T-cell (primary cell): Measurements from ENCODE around the gene ORM2. TPM values are rescaled to one million over a fixed set of nuclear protein-coding genes. Genes with fewer than 3 reads are reported as not detected.

Experiments used
- ATAC-seq, 4 experiments: fragments of 200-7000 bp in 3 of 4; fragments of 150-1000 bp in 1 of 4; cut with Tn5 transposase; replicated peaks in 1 of 4; 1 replicate in 3 of 4; 2 replicates in 1 of 4; pipeline ENCODE4 v1.10.0; 2021; ENCODE audit warnings: moderate library complexity in 3 of 4, mild to moderate bottlenecking in 2 of 4, moderate number of reproducible peaks in 1 of 4
- CTCF ChIA-PET, 2 donors: fragments of 300-600 bp; sonication (Branson Sonifier 250); formaldehyde crosslinking; loops; one replicate each; lab custom pipeline; 2022; ENCODE audit warnings: antibody characterized with exemption in 2 of 2; lab: Charles Lee
- POLR2A ChIA-PET, 2 donors: fragments of 300-600 bp; sonication (Branson Sonifier 250); formaldehyde crosslinking; loops; one replicate each; lab custom pipeline; 2022; ENCODE audit warnings: antibody characterized with exemption in 2 of 2; lab: Charles Lee
- DNase-seq, 35 experiments: peaks; one replicate each; pipeline versions ENCODE4 v3.0.0 to v3.0.0-alpha.2; 2013 to 2023
- H3K27ac ChIP-seq: one replicate; pipeline ENCODE4 v1.5.1; 2013; ENCODE audit warnings: low read length
- H3K27me3 ChIP-seq, 2 experiments: replicated peaks in 1 of 2; 1 replicate in 1 of 2; 2 replicates in 1 of 2; pipeline versions ENCODE4 v1.6.1 to v1.7.0; 2013; ENCODE audit warnings: low read length in 1 of 2, mixed read lengths in 1 of 2; ENCODE audit not compliant: control insufficient read depth in 2 of 2, insufficient read depth in 2 of 2; ENCODE audit errors: extremely low read depth in 1 of 2
- H3K36me3 ChIP-seq, 2 donors: 1 replicate in 1 of 2; 2 replicates in 1 of 2; pipeline versions ENCODE4 v1.6.1 to v1.7.0; 2013; ENCODE audit warnings: low read length in 1 of 2; ENCODE audit not compliant: control insufficient read depth in 2 of 2, insufficient read depth in 1 of 2; ENCODE audit errors: extremely low read depth in 1 of 2
- H3K4me1 ChIP-seq, 2 experiments: 1 replicate in 1 of 2; 2 replicates in 1 of 2; pipeline versions ENCODE4 v1.6.1 to v1.7.0; 2013; ENCODE audit warnings: low read length in 2 of 2, mixed read lengths in 1 of 2; ENCODE audit not compliant: insufficient read depth in 2 of 2, control insufficient read depth in 1 of 2; ENCODE audit errors: extremely low read depth in 1 of 2
- H3K4me3 ChIP-seq, 2 donors: 1 replicate in 1 of 2; 2 replicates in 1 of 2; pipeline versions ENCODE4 v1.5.1 to v1.7.0; 2013; ENCODE audit warnings: mild to moderate bottlenecking in 2 of 2, low read length in 1 of 2, moderate library complexity in 1 of 2; ENCODE audit not compliant: control insufficient read depth in 1 of 2; ENCODE audit errors: extremely low read depth in 1 of 2
- H3K9me3 ChIP-seq: 2 replicates; pipeline ENCODE4 v1.7.0; 2013
- H3K27ac Mint-ChIP-seq, 2 donors: one replicate each; pipeline ENCODE4 v1.8.0; 2020 to 2021; ENCODE audit warnings: mild to moderate bottlenecking in 2 of 2, mixed read lengths in 2 of 2
- H3K27me3 Mint-ChIP-seq, 2 donors: one replicate each; pipeline ENCODE4 v1.8.0; 2021 to 2022; ENCODE audit warnings: mixed read lengths in 2 of 2
- H3K36me3 Mint-ChIP-seq: one replicate; pipeline ENCODE4 v1.8.0; 2021; ENCODE audit warnings: mixed read lengths
- H3K4me1 Mint-ChIP-seq, 3 donors: one replicate each; pipeline ENCODE4 v1.8.0; 2020 to 2022; ENCODE audit warnings: mixed read lengths in 3 of 3, mild to moderate bottlenecking in 1 of 3
- H3K4me3 Mint-ChIP-seq, 3 donors: one replicate each; pipeline ENCODE4 v1.8.0; 2020 to 2022; ENCODE audit warnings: mild to moderate bottlenecking in 3 of 3, mixed read lengths in 3 of 3, moderate library complexity in 3 of 3
- H3K9me3 Mint-ChIP-seq, 3 donors: one replicate each; pipeline ENCODE4 v1.8.0; 2020 to 2022; ENCODE audit warnings: mixed read lengths in 3 of 3
- WGBS: methylation state at CpG from one replicate; pipeline ENCODE4 v1.1.5; 2013; ENCODE audit warnings: missing lambda C conversion rate; ENCODE audit not compliant: insufficient coverage; 5-methylcytosine and 5-hydroxymethylcytosine counted together
- total RNA-seq, 35 experiments: library from RNA in 6 of 35; stranded (reverse) in 6 of 35; fragments of 120-200 nt in 1 of 35; gene quantifications; one replicate each; pipeline versions ENCODE4 v1.2.1 to v1.2.4 and lab custom pipeline; 2013 to 2026

ORM2 gene
- total RNA-seq, 5 donors from 2014 or later (not counting 1 experiment from before 2014, with no cell fraction given), result 1.4 to 2.2 (median 1.8) TPM; not detected in 2

- 95% methylated on average over 4 of the region's 6 CpGs for WGBS
- no peaks in the 10 kb centered on the region for H3K27me3 Mint-ChIP-seq
- Histone ChIP-seq H3K27me3 (no peaks in the 10 kb centered on the region), H3K9me3 (no peaks in the 10 kb centered on the region), H3K4me1 (peaks cover 3 to 61% of the 10 kb centered on the region in 2 experiments), H3K27ac (no peak overlapping the region), H3K36me3 (peaks cover 34 to 91% of the 10 kb centered on the region in 2 donors), H3K4me3 (no peak overlapping the region)
- ChIA-PET POLR2A (no interaction called here), CTCF (interaction anchor here in 1 of 2 donors (0.6 kb wide), 1 partner anchor 43 kb away, joined by 4 read pairs; no protein-coding TSS in a partner anchor)
- ATAC-seq (peak in 1 of 4 experiments; percentile 14), DNase-seq (no peak)
- H3K4me3 Mint-ChIP-seq, result no peak overlapping the region
- H3K36me3 Mint-ChIP-seq, result peaks cover 51% of the 10 kb centered on the region
- H3K9me3 Mint-ChIP-seq, result no peaks in the 10 kb centered on the region
- H3K4me1 Mint-ChIP-seq, result peaks cover 52 to 55% (median 55%) of the 10 kb centered on the region in 3 donors
- H3K27ac Mint-ChIP-seq, result peak overlapping the region in 1 of 2 donors; percentile 93
Measured at GRCh38 chr9:114355821-114356220, 26.2 kb downstream of the ORM2 start.

GRCh38 chr9:114356792-114357191, 27.1 kb downstream of the ORM2 start:
- peaks cover 59 to 60% (median 59%) of the 10 kb centered on the region in 3 donors for H3K4me1 Mint-ChIP-seq
- H3K4me1 ChIP-seq, result peaks cover 3 to 61% of the 10 kb centered on the region in 2 experiments
- no peak overlapping the region for H3K4me3 ChIP-seq
- H3K36me3 Mint-ChIP-seq, result peaks cover 58% of the 10 kb centered on the region
- no peaks in the 10 kb centered on the region for H3K9me3 ChIP-seq
- no peaks in the 10 kb centered on the region for H3K9me3 Mint-ChIP-seq
- no peak for DNase-seq
- no peaks in the 10 kb centered on the region for H3K27me3 Mint-ChIP-seq
- H3K27ac Mint-ChIP-seq, result peak overlapping the region; percentile 81 to 93
- H3K27ac ChIP-seq, result no peak overlapping the region
- no peak overlapping the region for H3K4me3 Mint-ChIP-seq
- ATAC-seq, result no peak
- CTCF ChIA-PET, result no interaction called here
- 100% methylated on average over 4 of the region's 6 CpGs for WGBS
- POLR2A ChIA-PET, result interaction anchor here (0.6 kb wide), 2 partner anchors 25 to 39 kb away, joined by 3 to 4 read pairs; no protein-coding TSS in a partner anchor
- H3K36me3 ChIP-seq, result peaks cover 37 to 91% of the 10 kb centered on the region in 2 donors
- no peaks in the 10 kb centered on the region for H3K27me3 ChIP-seq

GRCh38 chr9:114357360-114357759, 27.7 kb downstream of the ORM2 start:
- no peak overlapping the region for H3K27ac ChIP-seq

GRCh38 chr9:114357911-114358328, 28.3 kb downstream of the ORM2 start:
- no peaks in the 10 kb centered on the region for H3K9me3 Mint-ChIP-seq
- Histone ChIP-seq H3K36me3 (peaks cover 37 to 91% of the 10 kb centered on the region in 2 donors), H3K9me3 (no peaks in the 10 kb centered on the region), H3K27me3 (no peaks in the 10 kb centered on the region), H3K27ac (peak overlapping the region; percentile 32), H3K4me1 (peaks cover under 1 to 63% of the 10 kb centered on the region in 2 experiments), H3K4me3 (no peak overlapping the region)
- peaks cover 57 to 60% (median 58%) of the 10 kb centered on the region in 3 donors for H3K4me1 Mint-ChIP-seq
- ChIA-PET POLR2A (no interaction called here), CTCF (no interaction called here)
- H3K36me3 Mint-ChIP-seq, result peaks cover 58% of the 10 kb centered on the region
- DNase-seq, result no peak
- peak overlapping the region; percentile 45 to 93 for H3K27ac Mint-ChIP-seq
- H3K4me3 Mint-ChIP-seq, result no peak overlapping the region
- 97% methylated on average over 7 of the region's 9 CpGs for WGBS
- H3K27me3 Mint-ChIP-seq, result no peaks in the 10 kb centered on the region
- ATAC-seq, result no peak

More at GRCh38 chr9:114357360-114357759, 27.7 kb downstream of the ORM2 start:
- peak overlapping the region; percentile 45 to 93 for H3K27ac Mint-ChIP-seq
- H3K4me1 Mint-ChIP-seq, result peaks cover 56 to 60% (median 58%) of the 10 kb centered on the region in 3 donors
- POLR2A ChIA-PET, result no interaction called here
- 86% methylated on average over 1 of the region's 6 CpGs for WGBS
- Histone ChIP-seq H3K4me3 (no peak overlapping the region), H3K4me1 (peaks cover 3 to 62% of the 10 kb centered on the region in 2 experiments), H3K27me3 (no peaks in the 10 kb centered on the region), H3K36me3 (peaks cover 37 to 91% of the 10 kb centered on the region in 2 donors), H3K9me3 (no peaks in the 10 kb centered on the region)
- no peaks in the 10 kb centered on the region for H3K27me3 Mint-ChIP-seq
- peaks cover 58% of the 10 kb centered on the region for H3K36me3 Mint-ChIP-seq
- H3K9me3 Mint-ChIP-seq, result no peaks in the 10 kb centered on the region
- CTCF ChIA-PET, result no interaction called here
- no peak for DNase-seq
- ATAC-seq, result no peak
- H3K4me3 Mint-ChIP-seq, result no peak overlapping the region

- POLR2A ChIA-PET, result interaction anchor here in 1 of 2 donors (0.6 kb wide), 1 partner anchor 14 kb away, joined by 6 read pairs; no protein-coding TSS in a partner anchor
- Histone ChIP-seq H3K4me3 (no peak overlapping the region), H3K4me1 (peaks cover 19 to 78% of the 10 kb centered on the region in 2 experiments), H3K27ac (peak overlapping the region; percentile 16), H3K36me3 (peaks cover 32 to 98% of the 10 kb centered on the region in 2 donors), H3K27me3 (no peaks in the 10 kb centered on the region), H3K9me3 (no peaks in the 10 kb centered on the region)
- CTCF ChIA-PET, result no interaction called here
- H3K36me3 Mint-ChIP-seq, result peaks cover 76% of the 10 kb centered on the region
- ATAC-seq (no peak), DNase-seq (no peak)
- no peak overlapping the region for H3K4me3 Mint-ChIP-seq
- no peaks in the 10 kb centered on the region for H3K9me3 Mint-ChIP-seq
- H3K27me3 Mint-ChIP-seq, result no peaks in the 10 kb centered on the region
- H3K27ac Mint-ChIP-seq, result peak overlapping the region; percentile 92 to 93
- 100% methylated on average over 1 of the region's 7 CpGs for WGBS
- H3K4me1 Mint-ChIP-seq, result peaks cover 68 to 71% (median 69%) of the 10 kb centered on the region in 3 donors
Measured at GRCh38 chr9:114359801-114360200, 30.1 kb downstream of the ORM2 start.

GRCh38 chr9:114361542-114361941, 31.9 kb downstream of the ORM2 start:
- no peaks in the 10 kb centered on the region for H3K9me3 ChIP-seq
- ChIA-PET CTCF (no interaction called here), POLR2A (interaction anchor here in 1 of 2 donors (0.5 to 0.6 kb wide), 2 partner anchors 13 to 26 kb away, joined by 3 read pairs; partner anchors contain the start of gene AKNA)

More at GRCh38 chr9:114361542-114361941, 31.9 kb downstream of the ORM2 start:
- Mint-ChIP-seq H3K27ac (peak overlapping the region; percentile 92 to 93), H3K9me3 (no peaks in the 10 kb centered on the region), H3K27me3 (no peaks in the 10 kb centered on the region), H3K4me1 (peaks cover 78 to 82% (median 78%) of the 10 kb centered on the region in 3 donors), H3K36me3 (peaks cover 74% of the 10 kb centered on the region), H3K4me3 (peak overlapping the region in 2 of 3 donors; percentile 17 to 26)
- H3K27ac ChIP-seq, result peak overlapping the region; percentile 79
- no peak overlapping the region for H3K4me3 ChIP-seq
- peaks cover 30 to 97% of the 10 kb centered on the region in 2 donors for H3K36me3 ChIP-seq
- H3K27me3 ChIP-seq, result no peaks in the 10 kb centered on the region
- no peak for ATAC-seq
- no peak for DNase-seq
- peaks cover 30 to 85% of the 10 kb centered on the region in 2 experiments for H3K4me1 ChIP-seq
- WGBS, result 98% methylated on average over 6 of the region's 7 CpGs
